H9 (cell line): ENCODE data around the gene CISD2. TPM values are rescaled to one million over a fixed set of nuclear protein-coding genes. Genes with fewer than 3 reads are reported as not detected.

Experiments
- DNase-seq: peaks from one replicate; pipeline ENCODE4 v3.0.0-alpha.2; 2017
- H2AFZ ChIP-seq: one replicate; pipeline ENCODE4 v1.6.1; 2013; ENCODE audit warnings: mild to moderate bottlenecking, low read length, control low read depth, moderate library complexity
- H2AK5ac ChIP-seq: 2 replicates; pipeline ENCODE4 v1.6.1; 2013; ENCODE audit warnings: low read length, control low read depth, mixed read lengths; ENCODE audit not compliant: insufficient read length
- H2BK120ac ChIP-seq: one replicate; pipeline ENCODE4 v1.6.1; 2013; ENCODE audit warnings: low read depth, mild to moderate bottlenecking, low read length, control low read depth, inconsistent platforms; ENCODE audit not compliant: poor library complexity, severe bottlenecking
- H2BK12ac ChIP-seq: 2 replicates; pipeline ENCODE4 v1.6.1; 2013; ENCODE audit warnings: low read length, control low read depth, mixed read lengths, low read depth; ENCODE audit not compliant: insufficient read length
- H2BK15ac ChIP-seq: 2 replicates; pipeline ENCODE4 v1.6.1; 2013; ENCODE audit warnings: low read depth, low read length, control low read depth
- H2BK20ac ChIP-seq: one replicate; pipeline ENCODE4 v1.6.1; 2013; ENCODE audit warnings: low read depth, mild to moderate bottlenecking, low read length, control low read depth, inconsistent platforms; ENCODE audit not compliant: poor library complexity, severe bottlenecking
- H2BK5ac ChIP-seq: 2 replicates; pipeline ENCODE4 v1.6.1; 2013; ENCODE audit warnings: low read length, control low read depth, mixed read lengths; ENCODE audit not compliant: insufficient read length
- H3K14ac ChIP-seq: 2 replicates; pipeline ENCODE4 v1.6.1; 2013; ENCODE audit warnings: low read length, control low read depth; ENCODE audit not compliant: insufficient read depth
- H3K18ac ChIP-seq: 2 replicates; pipeline ENCODE4 v1.6.1; 2013; ENCODE audit warnings: low read depth, mild to moderate bottlenecking, mixed read lengths, low read length, control low read depth; ENCODE audit not compliant: insufficient read length
- H3K23ac ChIP-seq: 2 replicates; pipeline ENCODE4 v1.6.1; 2013; ENCODE audit warnings: low read length, control low read depth, mixed read lengths, low read depth; ENCODE audit not compliant: insufficient read length
- H3K23me2 ChIP-seq: 2 replicates; pipeline ENCODE4 v1.6.1; 2013; ENCODE audit warnings: low read depth, mild to moderate bottlenecking, mixed read lengths, low read length, control low read depth; ENCODE audit not compliant: insufficient read length, poor library complexity, severe bottlenecking
- H3K27ac ChIP-seq: 2 replicates; pipeline ENCODE4 v1.5.1; 2013; ENCODE audit warnings: low read length, control low read depth, mixed read lengths, low read depth; ENCODE audit not compliant: insufficient read length
- H3K27me3 ChIP-seq: 2 replicates; pipeline ENCODE4 v1.6.1; 2013; ENCODE audit warnings: low read length, control low read depth, inconsistent platforms; ENCODE audit not compliant: insufficient read depth
- H3K4ac ChIP-seq: 2 replicates; pipeline ENCODE4 v1.6.1; 2013; ENCODE audit warnings: low read depth, mild to moderate bottlenecking, control low read depth, inconsistent platforms, low read length, moderate library complexity
- H3K4me1 ChIP-seq: 2 replicates; pipeline ENCODE4 v1.6.1; 2013; ENCODE audit warnings: low read length, control low read depth, inconsistent platforms; ENCODE audit not compliant: insufficient read depth
- H3K4me2 ChIP-seq: 2 replicates; pipeline ENCODE4 v1.6.1; 2013; ENCODE audit warnings: low read length, control low read depth, mixed read lengths; ENCODE audit not compliant: insufficient read length, insufficient read depth
- H3K56ac ChIP-seq: 2 replicates; pipeline ENCODE4 v1.6.1; 2013; ENCODE audit warnings: low read depth, mild to moderate bottlenecking, mixed read lengths, low read length, control low read depth; ENCODE audit not compliant: insufficient read length
- H3K79me1 ChIP-seq: 2 replicates; pipeline ENCODE4 v1.6.1; 2013; ENCODE audit warnings: low read depth, mild to moderate bottlenecking, moderate library complexity, low read length, control low read depth, inconsistent platforms; ENCODE audit not compliant: insufficient read depth, poor library complexity, severe bottlenecking
- H3K79me2 ChIP-seq: 2 replicates; pipeline ENCODE4 v1.6.1; 2013; ENCODE audit warnings: low read length, control low read depth, inconsistent platforms; ENCODE audit not compliant: insufficient read depth
- H3K9ac ChIP-seq: 2 replicates; pipeline ENCODE4 v1.6.1; 2013; ENCODE audit warnings: low read length, control low read depth, mixed read lengths; ENCODE audit not compliant: insufficient read length; ENCODE audit errors: extremely low read depth
- H3K9me3 ChIP-seq: one replicate; pipeline ENCODE4 v1.6.1; 2013; ENCODE audit warnings: low read depth, low read length, inconsistent platforms; ENCODE audit not compliant: control insufficient read depth
- H3T11ph ChIP-seq: one replicate; pipeline ENCODE4 v1.6.1; 2013; ENCODE audit warnings: mild to moderate bottlenecking, low read length, control low read depth, inconsistent platforms
- H4K20me1 ChIP-seq: one replicate; pipeline ENCODE4 v1.6.1; 2013; ENCODE audit not compliant: control insufficient read depth, insufficient read length, insufficient read depth
- H4K5ac ChIP-seq: 2 replicates; pipeline ENCODE4 v1.6.1; 2013; ENCODE audit warnings: low read depth, mild to moderate bottlenecking, mixed read lengths, low read length, control low read depth; ENCODE audit not compliant: insufficient read length
- H4K8ac ChIP-seq: replicated peaks from 2 replicates; pipeline ENCODE4 v1.6.1; 2013; ENCODE audit warnings: low read length, control low read depth, mixed read lengths, low read depth; ENCODE audit not compliant: insufficient read length
- H4K91ac ChIP-seq: 2 replicates; pipeline ENCODE4 v1.6.1; 2013; ENCODE audit warnings: low read depth, mild to moderate bottlenecking, moderate library complexity, mixed read lengths, low read length, control low read depth; ENCODE audit not compliant: insufficient read length
- H3K27ac Mint-ChIP-seq, 3 experiments: 2 replicates in 2 of 3; 3 replicates in 1 of 3; pipeline ENCODE4 v1.8.0; 2020 to 2021; ENCODE audit warnings: mixed read lengths in 3 of 3, mild to moderate bottlenecking in 1 of 3, moderate library complexity in 1 of 3
- H3K27me3 Mint-ChIP-seq: 2 replicates; pipeline ENCODE4 v1.8.0; 2021; ENCODE audit warnings: low read depth, mild to moderate bottlenecking, moderate library complexity, mixed read lengths
- H3K36me3 Mint-ChIP-seq, 3 experiments: 2 replicates in 2 of 3; 3 replicates in 1 of 3; pipeline ENCODE4 v1.8.0; 2020 to 2021; ENCODE audit warnings: low read depth in 3 of 3, mixed read lengths in 3 of 3; ENCODE audit not compliant: insufficient read depth in 1 of 3
- H3K4me1 Mint-ChIP-seq, 2 experiments: 2 replicates each; pipeline ENCODE4 v1.8.0; 2020; ENCODE audit warnings: mixed read lengths in 2 of 2
- H3K4me3 Mint-ChIP-seq, 2 experiments: 2 replicates in 1 of 2; 3 replicates in 1 of 2; pipeline ENCODE4 v1.8.0; 2020 to 2021; ENCODE audit warnings: mild to moderate bottlenecking in 2 of 2, mixed read lengths in 2 of 2, moderate library complexity in 1 of 2
- H3K9me3 Mint-ChIP-seq, 2 experiments: 2 replicates in 1 of 2; 3 replicates in 1 of 2; pipeline ENCODE4 v1.8.0; 2020; ENCODE audit warnings: mild to moderate bottlenecking in 2 of 2, mixed read lengths in 2 of 2, moderate library complexity in 1 of 2
- WGBS: extraction: QIAGEN DNeasy Blood & Tissue Kit; methylation state at CpG from one replicate; pipeline ENCODE4 v1.1.7; 2013; ENCODE audit warnings: missing lambda C conversion rate, low lambda C conversion rate, mixed read lengths; ENCODE audit not compliant: insufficient read length; ENCODE audit errors: extremely low coverage; 5-methylcytosine and 5-hydroxymethylcytosine counted together
- total RNA-seq: library from RNA; stranded (reverse); gene quantifications from 2 replicates; pipeline ENCODE4 v1.2.1, GENCODE V29; 2021
- TF ChIP-seq, protein P1 (sequence below): fragments of 200-600 bp; sonication (generic); conservative IDR thresholded peaks from 3 replicates; pipeline ENCODE4 v1.8.0; 2021; ENCODE audit warnings: antibody characterized with exemption, mild to moderate bottlenecking

Gene CISD2
- total RNA-seq, 1 experiment from 2014 or later = 45.6 TPM

GRCh38 chr4:102901804-102902203, 33.0 kb downstream of the CISD2 start:
- TF ChIP-seq, protein P1, sequence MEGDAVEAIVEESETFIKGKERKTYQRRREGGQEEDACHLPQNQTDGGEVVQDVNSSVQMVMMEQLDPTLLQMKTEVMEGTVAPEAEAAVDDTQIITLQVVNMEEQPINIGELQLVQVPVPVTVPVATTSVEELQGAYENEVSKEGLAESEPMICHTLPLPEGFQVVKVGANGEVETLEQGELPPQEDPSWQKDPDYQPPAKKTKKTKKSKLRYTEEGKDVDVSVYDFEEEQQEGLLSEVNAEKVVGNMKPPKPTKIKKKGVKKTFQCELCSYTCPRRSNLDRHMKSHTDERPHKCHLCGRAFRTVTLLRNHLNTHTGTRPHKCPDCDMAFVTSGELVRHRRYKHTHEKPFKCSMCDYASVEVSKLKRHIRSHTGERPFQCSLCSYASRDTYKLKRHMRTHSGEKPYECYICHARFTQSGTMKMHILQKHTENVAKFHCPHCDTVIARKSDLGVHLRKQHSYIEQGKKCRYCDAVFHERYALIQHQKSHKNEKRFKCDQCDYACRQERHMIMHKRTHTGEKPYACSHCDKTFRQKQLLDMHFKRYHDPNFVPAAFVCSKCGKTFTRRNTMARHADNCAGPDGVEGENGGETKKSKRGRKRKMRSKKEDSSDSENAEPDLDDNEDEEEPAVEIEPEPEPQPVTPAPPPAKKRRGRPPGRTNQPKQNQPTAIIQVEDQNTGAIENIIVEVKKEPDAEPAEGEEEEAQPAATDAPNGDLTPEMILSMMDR = no peak
- Mint-ChIP-seq H3K9me3 (no peaks in the 10 kb centered on the region), H3K27ac (no peak overlapping the region), H3K4me1 (no peaks in the 10 kb centered on the region), H3K4me3 (no peak overlapping the region), H3K27me3 (no peaks in the 10 kb centered on the region), H3K36me3 (no peaks in the 10 kb centered on the region)
- H2BK12ac ChIP-seq = no peak overlapping the region
- no peak overlapping the region for H4K91ac ChIP-seq
- no peak overlapping the region for H2AFZ ChIP-seq
- H3K4ac ChIP-seq = no peak overlapping the region
- H3K79me2 ChIP-seq = no peaks in the 10 kb centered on the region
- no peak overlapping the region for H2BK120ac ChIP-seq
- H4K20me1 ChIP-seq = no peaks in the 10 kb centered on the region
- no peak overlapping the region for H2AK5ac ChIP-seq
- no peaks in the 10 kb centered on the region for H3K27me3 ChIP-seq
- H2BK15ac ChIP-seq = no peak overlapping the region
- H3K23me2 ChIP-seq = no peaks in the 10 kb centered on the region
- H3T11ph ChIP-seq = no peak overlapping the region
- WGBS = no CpG with 5 or more reads among the region's 2 CpGs
- no peak overlapping the region for H3K56ac ChIP-seq
- no peak overlapping the region for H3K27ac ChIP-seq
- H3K23ac ChIP-seq = no peak overlapping the region
- H4K5ac ChIP-seq = no peak overlapping the region
- H2BK5ac ChIP-seq = no peak overlapping the region
- H3K9ac ChIP-seq = no peak overlapping the region
- H3K79me1 ChIP-seq = no peaks in the 10 kb centered on the region
- no peaks in the 10 kb centered on the region for H3K4me1 ChIP-seq
- no peaks in the 10 kb centered on the region for H3K9me3 ChIP-seq
- no peak overlapping the region for H2BK20ac ChIP-seq
- H3K14ac ChIP-seq = no peak overlapping the region
- H4K8ac ChIP-seq = no peak overlapping the region
- H3K4me2 ChIP-seq = no peak overlapping the region
- H3K18ac ChIP-seq = no peak overlapping the region
- DNase-seq = no peak
